CD14-positive monocyte (primary cell): ENCODE data around the gene FOXP1. TPM values are rescaled to one million over a fixed set of nuclear protein-coding genes. Genes with fewer than 3 reads are reported as not detected.

Source experiments
- DNase-seq, 3 donors: peaks; one replicate each; pipeline ENCODE4 v3.0.0-alpha.2; 2011 to 2022
- H2AFZ ChIP-seq: 2 replicates; pipeline ENCODE4 v1.6.0; 2012; ENCODE audit warnings: mild to moderate bottlenecking, low read depth, low read length, inconsistent platforms; ENCODE audit not compliant: insufficient read depth, poor library complexity, severe bottlenecking
- H3K27ac ChIP-seq, 2 donors: 1 replicate in 1 of 2; 2 replicates in 1 of 2; pipeline ENCODE4 v1.5.1; 2012 to 2013; ENCODE audit warnings: low read length in 2 of 2, control low read depth in 1 of 2, inconsistent platforms in 1 of 2, low read depth in 1 of 2, mild to moderate bottlenecking in 1 of 2
- H3K27me3 ChIP-seq, 2 donors: one replicate each; pipeline versions ENCODE4 v1.6.0 to v1.6.1; 2011 to 2013; ENCODE audit warnings: low read length in 2 of 2; ENCODE audit not compliant: control insufficient read depth in 2 of 2, insufficient read depth in 2 of 2
- H3K36me3 ChIP-seq, 2 donors: replicated peaks in 1 of 2; 1 replicate in 1 of 2; 2 replicates in 1 of 2; pipeline versions ENCODE4 v1.5.1 to v1.6.1; 2012 to 2013; ENCODE audit warnings: low read length in 2 of 2, control low read depth in 1 of 2, inconsistent platforms in 1 of 2, mild to moderate bottlenecking in 1 of 2; ENCODE audit not compliant: insufficient read depth in 2 of 2, control insufficient read depth in 1 of 2
- H3K4me1 ChIP-seq, 2 donors: 1 replicate in 1 of 2; 2 replicates in 1 of 2; pipeline versions ENCODE4 v1.5.1 to v1.6.1; 2012 to 2013; ENCODE audit warnings: low read length in 2 of 2, control low read depth in 1 of 2, inconsistent platforms in 1 of 2, mild to moderate bottlenecking in 1 of 2, moderate library complexity in 1 of 2; ENCODE audit not compliant: insufficient read depth in 2 of 2, control insufficient read depth in 1 of 2
- H3K4me2 ChIP-seq: replicated peaks from 2 replicates; pipeline ENCODE3; 2012; ENCODE audit warnings: low read length, moderate library complexity, mild to moderate bottlenecking; ENCODE audit not compliant: poor library complexity, severe bottlenecking; ENCODE audit errors: extremely low read depth
- H3K4me3 ChIP-seq, 3 experiments: fragments of 200-600 bp in 1 of 3; sonication (generic) in 1 of 3; replicated peaks in 1 of 3; 1 replicate in 2 of 3; 2 replicates in 1 of 3; pipeline ENCODE4 v1.5.1; 2011 to 2013; ENCODE audit warnings: low read length in 3 of 3, mild to moderate bottlenecking in 3 of 3, control low read depth in 2 of 3, low read depth in 2 of 3, inconsistent platforms in 1 of 3, moderate library complexity in 1 of 3
- H3K79me2 ChIP-seq: 2 replicates; pipeline ENCODE4 v1.6.0; 2012; ENCODE audit warnings: mild to moderate bottlenecking, control low read depth, inconsistent platforms, low read length, moderate library complexity; ENCODE audit not compliant: insufficient read depth
- H3K9ac ChIP-seq: 2 replicates; pipeline ENCODE4 v1.6.0; 2017; ENCODE audit warnings: low read length, mild to moderate bottlenecking; ENCODE audit not compliant: insufficient read depth, poor library complexity, severe bottlenecking
- H3K9me3 ChIP-seq, 2 donors: replicated peaks in 1 of 2; 1 replicate in 1 of 2; 2 replicates in 1 of 2; pipeline versions ENCODE4 v1.5.1 to v1.6.1; 2012 to 2013; ENCODE audit warnings: low read length in 2 of 2, control low read depth in 1 of 2; ENCODE audit not compliant: control insufficient read depth in 1 of 2, insufficient read depth in 1 of 2
- H4K20me1 ChIP-seq: 2 replicates; pipeline ENCODE4 v1.6.0; 2012; ENCODE audit warnings: mild to moderate bottlenecking, low read length, control low read depth, moderate library complexity; ENCODE audit not compliant: insufficient read depth
- H3K27ac Mint-ChIP-seq, 7 donors: one replicate each; pipeline ENCODE4 v1.8.0; 2020; ENCODE audit warnings: mild to moderate bottlenecking in 7 of 7, mixed read lengths in 7 of 7, moderate library complexity in 6 of 7, inconsistent platforms in 2 of 7
- H3K27me3 Mint-ChIP-seq, 3 donors: one replicate each; pipeline ENCODE4 v1.8.0; 2021 to 2022; ENCODE audit warnings: low read depth in 3 of 3, mild to moderate bottlenecking in 3 of 3, mixed read lengths in 3 of 3, moderate library complexity in 3 of 3, inconsistent platforms in 1 of 3
- H3K36me3 Mint-ChIP-seq, 2 donors: one replicate each; pipeline ENCODE4 v1.8.0; 2020; ENCODE audit warnings: mixed read lengths in 2 of 2, inconsistent platforms in 1 of 2, mild to moderate bottlenecking in 1 of 2
- H3K4me1 Mint-ChIP-seq: one replicate; pipeline ENCODE4 v1.8.0; 2020; ENCODE audit warnings: mild to moderate bottlenecking, mixed read lengths
- H3K4me3 Mint-ChIP-seq, 2 donors: one replicate each; pipeline ENCODE4 v1.8.0; 2020; ENCODE audit warnings: mild to moderate bottlenecking in 2 of 2, mixed read lengths in 2 of 2, moderate library complexity in 1 of 2
- H3K9me3 Mint-ChIP-seq, 7 donors: one replicate each; pipeline ENCODE4 v1.8.0; 2020 to 2022; ENCODE audit warnings: mixed read lengths in 7 of 7, mild to moderate bottlenecking in 6 of 7, moderate library complexity in 6 of 7, inconsistent platforms in 2 of 7
- CTCF ChIP-seq: fragments of 200-600 bp; IDR thresholded peaks from one replicate; pipeline ENCODE4 v1.8.0; 2022; ENCODE audit warnings: antibody characterized with exemption, mild to moderate bottlenecking
- WGBS: methylation state at CpG from one replicate; pipeline ENCODE4 v1.1.5; 2013; ENCODE audit warnings: missing lambda C conversion rate; ENCODE audit not compliant: insufficient coverage; 5-methylcytosine and 5-hydroxymethylcytosine counted together
- intact Hi-C, 2 donors: fragments of 100-400 bp; cut with micrococcal nuclease; formaldehyde crosslinking; loops; one replicate each; pipeline versions ENCODE4 v1.15.0 to v1.15.1; 2023
- polyA plus RNA-seq, 3 donors: library from polyadenylated mRNA; depleted of rRNA in 1 of 3; unstranded in 2 of 3; stranded (reverse) in 1 of 3; fragments of 300-500 nt in 2 of 3; fragments of >200 nt in 1 of 3; fragmentation: Illumina TruSeq in 2 of 3; gene quantifications; 1 replicate in 2 of 3; 2 replicates in 1 of 3; pipeline ENCODE4 v1.2.3, GENCODE V29; 2012 to 2021

Gene FOXP1
- polyA plus RNA-seq, 3 donors = 25.7 to 42.6 (median 27.8) TPM

GRCh38 chr3:71152892-71153265 lies 430.6 kb downstream of the FOXP1 start:
- H3K27me3 ChIP-seq = no peaks in the 10 kb centered on the region
- Mint-ChIP-seq H3K27ac (no peak overlapping the region), H3K27me3 (no peaks in the 10 kb centered on the region), H3K9me3 (peaks cover 0 to 5% (median 1%) of the 10 kb centered on the region in 7 donors), H3K4me1 (no peaks in the 10 kb centered on the region), H3K36me3 (peaks cover 20 to 23% of the 10 kb centered on the region in 2 donors), H3K4me3 (no peak overlapping the region)
- H3K4me3 ChIP-seq = no peak overlapping the region
- no peaks in the 10 kb centered on the region for H3K79me2 ChIP-seq
- no peaks in the 10 kb centered on the region for H3K4me1 ChIP-seq
- peaks cover 33% of the 10 kb centered on the region for H4K20me1 ChIP-seq
- H2AFZ ChIP-seq = no peak overlapping the region
- 95% methylated on average over 3 of the region's 8 CpGs for WGBS
- no peak overlapping the region for H3K9ac ChIP-seq
- no peaks in the 10 kb centered on the region for H3K9me3 ChIP-seq
- DNase-seq = no peak
- H3K27ac ChIP-seq = no peak overlapping the region
- no peak overlapping the region for H3K4me2 ChIP-seq
- intact Hi-C loops = no loop called here
- no peak for TF ChIP-seq CTCF
- peaks cover 0 to 24% of the 10 kb centered on the region in 2 donors for H3K36me3 ChIP-seq

DNA sequence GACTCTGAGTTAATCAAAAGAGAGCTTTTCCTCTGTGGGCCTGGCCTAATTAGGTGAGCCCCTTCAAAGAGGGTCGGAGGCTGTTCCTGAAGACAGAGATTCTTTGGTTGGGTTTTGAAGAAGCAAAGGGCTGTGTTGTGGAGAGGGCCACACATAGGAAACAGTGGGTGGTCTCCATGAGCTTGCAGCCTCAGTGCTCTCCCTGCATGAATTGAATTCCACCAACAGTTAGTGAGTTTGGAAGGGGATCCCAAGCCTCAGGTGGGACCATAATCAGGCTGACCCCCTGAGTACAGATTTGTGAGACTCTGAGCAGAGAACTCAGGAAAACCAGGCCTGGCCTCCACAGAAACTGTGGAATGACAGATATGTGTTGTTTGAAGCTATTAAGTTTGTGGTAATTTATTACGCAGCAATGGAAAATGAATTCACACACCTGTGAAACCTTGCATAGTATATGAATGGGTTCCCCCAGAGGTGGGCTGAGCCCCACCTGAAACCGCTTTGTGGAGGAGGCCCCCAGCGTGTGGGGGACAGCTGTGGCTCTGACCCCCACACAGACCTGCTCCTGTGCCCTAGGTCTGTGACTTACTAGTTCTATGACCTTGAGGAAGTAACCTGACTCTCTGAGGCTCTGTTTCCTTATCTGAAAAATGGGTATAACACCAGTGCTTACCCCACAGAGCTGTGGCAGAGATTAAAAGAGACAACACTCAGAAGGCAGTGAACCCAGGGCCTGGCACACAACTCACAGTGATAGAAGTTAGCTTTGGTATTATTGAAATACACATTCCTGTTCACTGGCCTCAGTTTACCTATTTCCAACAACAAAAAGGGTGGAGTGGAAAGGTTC lies 431.3 kb downstream of the FOXP1 start:
- Histone ChIP-seq H3K4me3 (no peak overlapping the region), H2AFZ (no peak overlapping the region), H3K9ac (no peak overlapping the region), H3K27ac (no peak overlapping the region), H3K79me2 (no peaks in the 10 kb centered on the region), H3K36me3 (peaks cover 0 to 24% of the 10 kb centered on the region in 2 donors), H4K20me1 (peaks cover 33% of the 10 kb centered on the region), H3K27me3 (no peaks in the 10 kb centered on the region), H3K4me2 (no peak overlapping the region), H3K9me3 (no peaks in the 10 kb centered on the region), H3K4me1 (no peaks in the 10 kb centered on the region)
- Mint-ChIP-seq H3K36me3 (peaks cover 20 to 24% of the 10 kb centered on the region in 2 donors), H3K9me3 (no peaks in the 10 kb centered on the region), H3K27ac (peak overlapping the region in 1 of 7 donors; percentile 16), H3K4me3 (no peak overlapping the region), H3K4me1 (no peaks in the 10 kb centered on the region), H3K27me3 (no peaks in the 10 kb centered on the region)
- no peak for TF ChIP-seq CTCF
- no peak for DNase-seq
- intact Hi-C loops = no loop called here
- 100% methylated on average over 1 of the region's 4 CpGs for WGBS
